ENCODE data around the gene SPTBN1.

The SPTBN1 gene

DNA sequence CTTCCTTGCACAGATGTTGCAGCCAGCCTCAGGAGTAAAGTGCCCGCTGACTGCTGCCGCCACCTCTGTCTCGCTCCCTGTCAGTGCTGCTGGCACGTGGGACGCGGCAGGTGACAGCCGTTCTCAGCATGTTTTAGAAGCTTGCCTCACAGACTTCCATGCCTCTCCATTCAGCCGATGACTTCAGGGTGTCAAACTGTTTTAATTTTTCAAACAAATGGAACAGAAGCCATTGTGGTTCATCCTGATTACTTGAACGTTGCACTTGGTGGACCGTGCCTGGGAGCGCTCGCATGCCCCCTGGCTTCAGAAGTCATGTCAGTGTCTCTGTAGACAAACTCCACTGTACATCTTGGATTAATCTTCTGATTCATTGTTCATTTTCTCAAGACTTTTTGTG is 204.6 kb downstream of the SPTBN1 start:
- peaks cover 82% of the 10 kb centered on the region for H3K36me3 ChIP-seq (ENCODE audit: insufficient read depth, low read length)
- TF ChIP-seq EZH2 (IDR thresholded peaks at IDR 0.05; ENCODE audit: borderline replicate concordance, low read depth, low read length, severe bottlenecking): no peak
- TF ChIP-seq, protein P1, sequence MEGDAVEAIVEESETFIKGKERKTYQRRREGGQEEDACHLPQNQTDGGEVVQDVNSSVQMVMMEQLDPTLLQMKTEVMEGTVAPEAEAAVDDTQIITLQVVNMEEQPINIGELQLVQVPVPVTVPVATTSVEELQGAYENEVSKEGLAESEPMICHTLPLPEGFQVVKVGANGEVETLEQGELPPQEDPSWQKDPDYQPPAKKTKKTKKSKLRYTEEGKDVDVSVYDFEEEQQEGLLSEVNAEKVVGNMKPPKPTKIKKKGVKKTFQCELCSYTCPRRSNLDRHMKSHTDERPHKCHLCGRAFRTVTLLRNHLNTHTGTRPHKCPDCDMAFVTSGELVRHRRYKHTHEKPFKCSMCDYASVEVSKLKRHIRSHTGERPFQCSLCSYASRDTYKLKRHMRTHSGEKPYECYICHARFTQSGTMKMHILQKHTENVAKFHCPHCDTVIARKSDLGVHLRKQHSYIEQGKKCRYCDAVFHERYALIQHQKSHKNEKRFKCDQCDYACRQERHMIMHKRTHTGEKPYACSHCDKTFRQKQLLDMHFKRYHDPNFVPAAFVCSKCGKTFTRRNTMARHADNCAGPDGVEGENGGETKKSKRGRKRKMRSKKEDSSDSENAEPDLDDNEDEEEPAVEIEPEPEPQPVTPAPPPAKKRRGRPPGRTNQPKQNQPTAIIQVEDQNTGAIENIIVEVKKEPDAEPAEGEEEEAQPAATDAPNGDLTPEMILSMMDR (IDR thresholded peaks at IDR 0.05; ENCODE audit: borderline replicate concordance, extremely low read depth, low read length, poor library complexity, severe bottlenecking): peak; percentile 18

GRCh38 chr2:54663424-54664030 is 207.4 kb downstream of the SPTBN1 start:
- DNase-seq: no peak

More for the DNA sequence above, 204.6 kb downstream of the SPTBN1 start:
- Histone ChIP-seq H3K4me3 (ENCODE audit: low read depth in 1 of 2, low read length in 2 of 2) (no peak overlapping the region), H3K27ac (ENCODE audit: low read length) (no peak overlapping the region), H3K9ac (ENCODE audit: low read depth, low read length) (no peak overlapping the region), H3K79me2 (ENCODE audit: insufficient read depth, low read length) (no peaks in the 10 kb centered on the region), H3K27me3 (ENCODE audit: insufficient read depth, low read length, poor library complexity) (no peaks in the 10 kb centered on the region), H3K9me3 (ENCODE audit: insufficient read depth, low read length, severe bottlenecking) (no peaks in the 10 kb centered on the region), H4K20me1 (ENCODE audit: insufficient read depth, low read length) (no peaks in the 10 kb centered on the region), H2AFZ (ENCODE audit: low read depth, low read length) (no peak overlapping the region), H3K4me1 (ENCODE audit: insufficient read depth, low read length) (no peaks in the 10 kb centered on the region), H3K4me2 (ENCODE audit: insufficient read depth, low read length) (no peak overlapping the region)
- DNase-seq (no peak), ATAC-seq (ENCODE audit: insufficient read depth, low read depth) (no peak)

DNA sequence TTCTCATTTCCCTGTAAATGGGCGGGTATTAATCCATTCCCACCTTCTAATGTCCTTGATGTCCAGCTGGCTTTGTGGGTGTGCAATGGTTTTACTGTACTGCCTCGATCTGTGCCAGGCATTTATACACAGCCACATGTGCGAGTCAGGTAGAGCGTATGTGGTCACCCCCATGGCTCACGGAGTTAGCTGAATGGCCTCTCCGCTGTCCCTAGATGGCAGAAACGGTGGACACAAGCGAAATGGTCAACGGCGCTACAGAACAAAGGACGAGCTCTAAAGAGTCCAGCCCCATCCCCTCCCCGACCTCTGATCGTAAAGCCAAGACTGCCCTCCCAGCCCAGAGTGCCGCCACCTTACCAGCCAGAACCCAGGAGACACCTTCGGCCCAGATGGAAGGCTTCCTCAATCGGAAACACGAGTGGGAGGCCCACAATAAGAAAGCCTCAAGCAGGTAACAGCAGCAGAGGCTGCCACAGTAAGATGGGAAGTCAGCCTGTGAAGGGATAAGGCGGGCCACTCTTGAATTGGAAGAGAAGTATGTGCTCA is 208.2 kb downstream of the SPTBN1 start:
- H3K4me1 ChIP-seq (ENCODE audit: insufficient read depth, low read length): no peaks in the 10 kb centered on the region
- no peak overlapping the region for H3K9ac ChIP-seq (ENCODE audit: low read depth, low read length)
- no peak overlapping the region for H2AFZ ChIP-seq (ENCODE audit: low read depth, low read length)
- peaks cover 87% of the 10 kb centered on the region for H3K36me3 ChIP-seq (ENCODE audit: insufficient read depth, low read length)
- DNase-seq (no peak), ATAC-seq (ENCODE audit: insufficient read depth, low read depth) (no peak)
- H4K20me1 ChIP-seq (ENCODE audit: insufficient read depth, low read length): no peaks in the 10 kb centered on the region
- no peaks in the 10 kb centered on the region for H3K79me2 ChIP-seq (ENCODE audit: insufficient read depth, low read length)
- no peaks in the 10 kb centered on the region for H3K27me3 ChIP-seq (ENCODE audit: insufficient read depth, low read length, poor library complexity)
- H3K4me3 ChIP-seq (ENCODE audit: low read depth in 1 of 2, low read length in 2 of 2): no peak overlapping the region
- no peaks in the 10 kb centered on the region for H3K9me3 ChIP-seq (ENCODE audit: insufficient read depth, low read length, severe bottlenecking)
- H3K27ac ChIP-seq (ENCODE audit: low read length): no peak overlapping the region
- TF ChIP-seq, protein P1 (IDR thresholded peaks at IDR 0.05; ENCODE audit: borderline replicate concordance, extremely low read depth, low read length, poor library complexity, severe bottlenecking): no peak
- TF ChIP-seq EZH2 (IDR thresholded peaks at IDR 0.05; ENCODE audit: borderline replicate concordance, low read depth, low read length, severe bottlenecking): no peak
- H3K4me2 ChIP-seq (ENCODE audit: insufficient read depth, low read length): no peak overlapping the region

More at GRCh38 chr2:54663424-54664030, 207.4 kb downstream of the SPTBN1 start:
- Histone ChIP-seq H3K4me1 (ENCODE audit: insufficient read depth, low read length) (no peaks in the 10 kb centered on the region), H3K27me3 (ENCODE audit: insufficient read depth, low read length, poor library complexity) (no peaks in the 10 kb centered on the region), H3K4me2 (ENCODE audit: insufficient read depth, low read length) (no peak overlapping the region), H3K9ac (ENCODE audit: low read depth, low read length) (no peak overlapping the region), H3K4me3 (ENCODE audit: low read depth in 1 of 2, low read length in 2 of 2) (no peak overlapping the region), H3K79me2 (ENCODE audit: insufficient read depth, low read length) (no peaks in the 10 kb centered on the region), H4K20me1 (ENCODE audit: insufficient read depth, low read length) (no peaks in the 10 kb centered on the region), H2AFZ (ENCODE audit: low read depth, low read length) (no peak overlapping the region), H3K9me3 (ENCODE audit: insufficient read depth, low read length, severe bottlenecking) (no peaks in the 10 kb centered on the region), H3K36me3 (ENCODE audit: insufficient read depth, low read length) (peaks cover 87% of the 10 kb centered on the region), H3K27ac (ENCODE audit: low read length) (no peak overlapping the region)
- no peak for ATAC-seq (ENCODE audit: insufficient read depth, low read depth)
- TF ChIP-seq, protein P1 (IDR thresholded peaks at IDR 0.05; ENCODE audit: borderline replicate concordance, extremely low read depth, low read length, poor library complexity, severe bottlenecking): no peak
- no peak for TF ChIP-seq EZH2 (IDR thresholded peaks at IDR 0.05; ENCODE audit: borderline replicate concordance, low read depth, low read length, severe bottlenecking)

Data from DND-41 (cell line).